ENCODE measurements around the gene ARL14EP. TPM values are rescaled to one million over a fixed set of nuclear protein-coding genes. Genes with fewer than 3 reads are reported as not detected.

ARL14EP gene
- total RNA-seq, 2 donors from 2014 or later, result 22.2 to 25.3 TPM

GRCh38 chr11:30365793-30366517 is 43.1 kb downstream of the ARL14EP start:
- no peak overlapping the region for H3K4me3 Mint-ChIP-seq
- no peak overlapping the region for H3K27ac Mint-ChIP-seq
- 95 to 100% methylated on average over 3 of the region's 3 CpGs for WGBS, 2 experiments (ENCODE audit: insufficient coverage in 1 of 2, insufficient read length in 1 of 2)

GRCh38 chr11:30368394-30368793 is 45.5 kb downstream of the ARL14EP start:
- no peak overlapping the region for H3K27ac ChIP-seq (ENCODE audit: low read depth, low read length)
- Mint-ChIP-seq H3K36me3 (ENCODE audit: low read depth) (no peaks in the 10 kb centered on the region), H3K4me3 (no peak overlapping the region), H3K27me3 (ENCODE audit: insufficient read depth) (no peaks in the 10 kb centered on the region), H3K9me3 (no peaks in the 10 kb centered on the region), H3K27ac (no peak overlapping the region), H3K4me1 (peaks cover 23% of the 10 kb centered on the region)
- H3K36me3 ChIP-seq (ENCODE audit: control insufficient read depth, insufficient read depth, low read length), result no peaks in the 10 kb centered on the region
- 92 to 100% methylated on average over 2 to 3 of the region's 4 CpGs for WGBS, 2 experiments (ENCODE audit: insufficient coverage in 1 of 2, insufficient read length in 1 of 2)
- peaks cover 7% of the 10 kb centered on the region for H3K4me1 ChIP-seq (ENCODE audit: control insufficient read depth, insufficient read depth, low read length)
- H3K9ac ChIP-seq (ENCODE audit: extremely low read depth, low read length, poor library complexity, severe bottlenecking), result no peak overlapping the region
- no peak for TF ChIP-seq CTCF (conservative IDR thresholded peaks at IDR 0.05)
- H3K27me3 ChIP-seq (ENCODE audit: control insufficient read depth, insufficient read depth, low read length, poor library complexity, severe bottlenecking), result no peaks in the 10 kb centered on the region
- no peak overlapping the region for H3K4me3 ChIP-seq (ENCODE audit: low read length)
- DNase-seq, result no peak
- no peaks in the 10 kb centered on the region for H3K9me3 ChIP-seq (ENCODE audit: control insufficient read depth, low read length)

More at GRCh38 chr11:30365793-30366517, 43.1 kb downstream of the ARL14EP start:
- Histone ChIP-seq H3K9ac (ENCODE audit: extremely low read depth, low read length, poor library complexity, severe bottlenecking) (no peak overlapping the region), H3K9me3 (ENCODE audit: control insufficient read depth, low read length) (no peaks in the 10 kb centered on the region), H3K4me1 (ENCODE audit: control insufficient read depth, insufficient read depth, low read length) (peaks cover 13% of the 10 kb centered on the region), H3K27ac (ENCODE audit: low read depth, low read length) (no peak overlapping the region), H3K36me3 (ENCODE audit: control insufficient read depth, insufficient read depth, low read length) (no peaks in the 10 kb centered on the region), H3K27me3 (ENCODE audit: control insufficient read depth, insufficient read depth, low read length, poor library complexity, severe bottlenecking) (no peaks in the 10 kb centered on the region), H3K4me3 (ENCODE audit: low read length) (no peak overlapping the region)
- Mint-ChIP-seq H3K9me3 (no peaks in the 10 kb centered on the region), H3K36me3 (ENCODE audit: low read depth) (no peaks in the 10 kb centered on the region), H3K4me1 (peaks cover 38% of the 10 kb centered on the region), H3K27me3 (ENCODE audit: insufficient read depth) (no peaks in the 10 kb centered on the region)
- no peak for DNase-seq
- no peak for TF ChIP-seq CTCF (conservative IDR thresholded peaks at IDR 0.05)

- Histone ChIP-seq H3K9ac (ENCODE audit: extremely low read depth, low read length, poor library complexity, severe bottlenecking) (no peak overlapping the region), H3K4me3 (ENCODE audit: low read length) (no peak overlapping the region), H3K27ac (ENCODE audit: low read depth, low read length) (no peak overlapping the region), H3K9me3 (ENCODE audit: control insufficient read depth, low read length) (no peaks in the 10 kb centered on the region), H3K27me3 (ENCODE audit: control insufficient read depth, insufficient read depth, low read length, poor library complexity, severe bottlenecking) (no peaks in the 10 kb centered on the region), H3K36me3 (ENCODE audit: control insufficient read depth, insufficient read depth, low read length) (no peaks in the 10 kb centered on the region), H3K4me1 (ENCODE audit: control insufficient read depth, insufficient read depth, low read length) (no peaks in the 10 kb centered on the region)
- DNase-seq, result no peak
- whole genome bisulfite sequencing, 2 experiments (ENCODE audit: insufficient coverage in 1 of 2, insufficient read length in 1 of 2), result no CpG with 5 or more reads among the region's 1 CpG
- H3K4me1 Mint-ChIP-seq, result peaks cover 10% of the 10 kb centered on the region
- no peak for TF ChIP-seq CTCF (conservative IDR thresholded peaks at IDR 0.05)
- no peaks in the 10 kb centered on the region for H3K27me3 Mint-ChIP-seq (ENCODE audit: insufficient read depth)
- no peak overlapping the region for H3K4me3 Mint-ChIP-seq
- no peak overlapping the region for H3K27ac Mint-ChIP-seq
- no peaks in the 10 kb centered on the region for H3K36me3 Mint-ChIP-seq (ENCODE audit: low read depth)
- H3K9me3 Mint-ChIP-seq, result no peaks in the 10 kb centered on the region
Observed at GRCh38 chr11:30370164-30370563, 47.3 kb downstream of the ARL14EP start.
